PC-3 (cell line): ENCODE data around the gene PCED1B.

Experiments used
- CTCF ChIP-seq: fragments of 300-600 bp; sonication (generic); conservative IDR thresholded peaks from 2 replicates; pipeline ENCODE4 v1.5.1; 2017; ENCODE audit warnings: antibody characterized with exemption, low read depth, mild to moderate bottlenecking, low read length
- EZH2 ChIP-seq: fragments of 300-600 bp; sonication (generic); IDR thresholded peaks from one replicate; pipeline ENCODE4 v1.6.1; 2017; ENCODE audit warnings: antibody characterized with exemption, mild to moderate bottlenecking, low read length; ENCODE audit not compliant: unreplicated experiment
- EZH2phosphoT487 ChIP-seq: fragments of 300-600 bp; sonication (generic); IDR thresholded peaks from 2 replicates; pipeline ENCODE4 v1.6.1; 2018; ENCODE audit warnings: mild to moderate bottlenecking, antibody characterized with exemption, low read length, borderline replicate concordance

GRCh38 chr12:47226199-47226598 lies 146.8 kb downstream of the PCED1B start:
- TF ChIP-seq CTCF (no peak), EZH2phosphoT487 (no peak), EZH2 (no peak)
